K562 (cell line): Measurements from ENCODE around the gene CDPF1. TPM values are rescaled to one million over a fixed set of nuclear protein-coding genes. Genes with fewer than 3 reads are reported as not detected.

Experiments
- ARID1B ChIP-seq: fragments of 450-650 bp; IDR thresholded peaks from 2 replicates; pipeline ENCODE4 v1.6.1; 2016; ENCODE audit warnings: antibody characterized with exemption, mild to moderate bottlenecking, inconsistent platforms
- ARID4B ChIP-seq: sonication (generic); formaldehyde crosslinking; IDR thresholded peaks from 2 replicates; pipeline ENCODE4 v1.8.0; 2022; ENCODE audit warnings: mild to moderate bottlenecking, missing genetic modification reagents
- CBFA2T3 ChIP-seq: fragments of 450-650 bp; IDR thresholded peaks from 2 replicates; pipeline ENCODE4 v1.6.1; 2017
- CBFB ChIP-seq: sonication (generic); formaldehyde crosslinking; IDR thresholded peaks from 2 replicates; pipeline ENCODE4 v1.4.0; 2020; ENCODE audit warnings: mild to moderate bottlenecking, missing genetic modification reagents
- ETV6 ChIP-seq, 3 experiments: fragments of 150-350 bp in 1 of 3; sonication (generic) in 1 of 3; formaldehyde crosslinking in 1 of 3; IDR thresholded peaks; 2 replicates each; pipeline versions ENCODE4 v1.6.1 to v1.8.0; 2014 to 2022; ENCODE audit warnings: borderline replicate concordance in 2 of 3, low read depth in 2 of 3, antibody characterized with exemption in 1 of 3, low read length in 1 of 3, mild to moderate bottlenecking in 1 of 3, missing genetic modification reagents in 1 of 3
- GATAD2B ChIP-seq: fragments of 450-650 bp; IDR thresholded peaks from 2 replicates; pipeline ENCODE4 v1.6.1; 2017; ENCODE audit warnings: mild to moderate bottlenecking, borderline replicate concordance
- KDM1A ChIP-seq, 2 experiments: fragments of 450-650 bp; IDR thresholded peaks; 2 replicates each; pipeline ENCODE4 v1.6.1; 2016; ENCODE audit warnings: mild to moderate bottlenecking in 2 of 2
- L3MBTL2 ChIP-seq: fragments of 450-650 bp; IDR thresholded peaks from 2 replicates; pipeline ENCODE4 v1.6.1; 2016; ENCODE audit warnings: mild to moderate bottlenecking, moderate library complexity
- RFX1 ChIP-seq: fragments of 450-650 bp; IDR thresholded peaks from 2 replicates; pipeline ENCODE4 v1.6.1; 2016; ENCODE audit warnings: mild to moderate bottlenecking, moderate library complexity
- TCF3 ChIP-seq: sonication (generic); formaldehyde crosslinking; IDR thresholded peaks from 2 replicates; pipeline ENCODE4 v1.4.0; 2020; ENCODE audit warnings: mild to moderate bottlenecking, missing genetic modification reagents
- U2AF1 ChIP-seq: fragments of 200-400 bp; formaldehyde crosslinking; optimal IDR thresholded peaks from 2 replicates; pipeline ENCODE3; 2017; ENCODE audit warnings: mild to moderate bottlenecking, low read depth, low read length, moderate library complexity
- WHSC1 ChIP-seq: IDR thresholded peaks from one replicate; pipeline ENCODE4 v1.6.1; 2012; ENCODE audit warnings: low read length, control low read depth, inconsistent platforms
- ZBTB12 ChIP-seq: fragments of 250-450 bp; sonication (Bioruptor Pico); IDR thresholded peaks from 2 replicates; pipeline ENCODE4 v1.4.0; 2020
- ZBTB33 ChIP-seq: sonication (generic); formaldehyde crosslinking; IDR thresholded peaks from 2 replicates; pipeline ENCODE4 v1.8.1; 2023; ENCODE audit warnings: mild to moderate bottlenecking, missing genetic modification reagents
- ZFX ChIP-seq: sonication (generic); formaldehyde crosslinking; IDR thresholded peaks from 2 replicates; pipeline ENCODE4 v1.8.0; 2022; ENCODE audit warnings: mild to moderate bottlenecking, missing genetic modification reagents, moderate library complexity
- ZKSCAN1 ChIP-seq: fragments of 150-350 bp; IDR thresholded peaks from 2 replicates; pipeline ENCODE4 v1.6.1; 2016; ENCODE audit warnings: low read depth, low read length
- ZNF316 ChIP-seq: fragments of 450-650 bp; IDR thresholded peaks from 2 replicates; pipeline ENCODE4 v1.6.1; 2016
- ZNF639 ChIP-seq, 2 experiments: fragments of 200-800 bp in 1 of 2; sonication (Bioruptor generic) in 1 of 2; sonication (generic) in 1 of 2; formaldehyde crosslinking in 1 of 2; IDR thresholded peaks in 1 of 2; conservative IDR thresholded peaks in 1 of 2; 2 replicates each; pipeline versions ENCODE4 v1.5.0 to v1.6.1; 2016 to 2020; ENCODE audit warnings: missing compliant biosample characterization in 1 of 2, missing genetic modification characterization in 1 of 2, missing genetic modification reagents in 1 of 2
- ZNF699 ChIP-seq: fragments of 250-450 bp; sonication (Bioruptor Pico); IDR thresholded peaks from 2 replicates; pipeline ENCODE4 v1.8.0; 2021; ENCODE audit warnings: mild to moderate bottlenecking, moderate library complexity; ENCODE audit not compliant: insufficient replicate concordance
- ZNF785 ChIP-seq: fragments of 250-450 bp; sonication (Bioruptor Pico); IDR thresholded peaks from 2 replicates; pipeline ENCODE4 v1.4.0; 2020; ENCODE audit warnings: mild to moderate bottlenecking
- polyA plus RNA-seq, 8 experiments: library from polyadenylated mRNA; depleted of rRNA in 4 of 8; stranded (reverse) in 5 of 8; unstranded in 3 of 8; fragments of >200 nt; fragmentation: Nextera tagmentation in 2 of 8; fragmentation: Illumina TruSeq in 1 of 8; extraction: Ambion mirVana in 2 of 8; extraction: Trizol in 1 of 8; gene quantifications; 2 replicates each; pipeline versions ENCODE4 v1.2.1 to v1.2.3, GENCODE V29; 2011 to 2014; ENCODE audit warnings: inconsistent platforms in 1 of 8, missing spikeins in 1 of 8
- total RNA-seq, 7 experiments: library from RNA; depleted of rRNA in 6 of 7; stranded (reverse); fragments of >200 nt in 6 of 7; fragmentation: Illumina TruSeq in 2 of 7; extraction: Trizol in 2 of 7; gene quantifications; 2 replicates each; pipeline versions ENCODE4 v1.2.1 to v1.2.3, GENCODE V29; 2011 to 2021; ENCODE audit warnings: low replicate concordance in 1 of 7

CDPF1 gene
- total and polyA plus RNA-seq, 9 of the 15 experiments (the other 6 are each of a cell fraction or from before 2014, with no cell fraction given): 0.84 to 19.5 (median 9.1) TPM

- TF ChIP-seq ZNF699 (CRISPR knock-in tag) (no peak), CBFB (CRISPR knock-in tag) (no peak), ARID1B (peak; percentile 48; the same call in 1 of the 2 replicates), RFX1 (no peak), TCF3 (peak; percentile 63), KDM1A (IDR thresholded peaks at IDR 0.05) (0 out of 4 replicates have a peak, but pooled peaks of 1 of the 2 experiments have one; percentile 13), GATAD2B (no peak), L3MBTL2 (peak; percentile 31; the same call in 1 of the 2 replicates), ZNF785 (CRISPR knock-in tag) (no peak), ARID4B (CRISPR knock-in tag) (no peak), ZNF316 (no peak), ZFX (CRISPR knock-in tag) (peak; percentile 33), ZBTB33 (no peak), ZBTB12 (CRISPR knock-in tag) (no peak), ZNF639 (CRISPR knock-in tag; conservative IDR thresholded peaks at IDR 0.05 in 1 of 2, IDR thresholded peaks at IDR 0.05 in 1 of 2) (no peak), CBFA2T3 (peak; percentile 57), U2AF1 (no peak), ZKSCAN1 (no peak), WHSC1 (no peak), ETV6 (IDR thresholded peaks at IDR 0.05; ENCODE audit: borderline replicate concordance in 1 of 2, low read depth in 2 of 2, low read length in 1 of 2) (no peak), ETV6 (CRISPR knock-in tag; IDR thresholded peaks at IDR 0.05; ENCODE audit: borderline replicate concordance) (no peak)
Measured at GRCh38 chr22:46256358-46256958, 6.4 kb upstream of the CDPF1 start (continued).
